Nasal cavity respiratory epithelium epithelial cell of viscerocranial mucosa (primary cell): ENCODE data around the gene BCLAF1. TPM values are rescaled to one million over a fixed set of nuclear protein-coding genes. Genes with fewer than 3 reads are reported as not detected.

ENCODE experiments used
- total RNA-seq: library from RNA; depleted of rRNA; stranded (reverse); fragments of >200 nt; gene quantifications from 2 replicates; pipeline ENCODE4 v1.2.3, GENCODE V29; 2014

BCLAF1 gene, protein sequence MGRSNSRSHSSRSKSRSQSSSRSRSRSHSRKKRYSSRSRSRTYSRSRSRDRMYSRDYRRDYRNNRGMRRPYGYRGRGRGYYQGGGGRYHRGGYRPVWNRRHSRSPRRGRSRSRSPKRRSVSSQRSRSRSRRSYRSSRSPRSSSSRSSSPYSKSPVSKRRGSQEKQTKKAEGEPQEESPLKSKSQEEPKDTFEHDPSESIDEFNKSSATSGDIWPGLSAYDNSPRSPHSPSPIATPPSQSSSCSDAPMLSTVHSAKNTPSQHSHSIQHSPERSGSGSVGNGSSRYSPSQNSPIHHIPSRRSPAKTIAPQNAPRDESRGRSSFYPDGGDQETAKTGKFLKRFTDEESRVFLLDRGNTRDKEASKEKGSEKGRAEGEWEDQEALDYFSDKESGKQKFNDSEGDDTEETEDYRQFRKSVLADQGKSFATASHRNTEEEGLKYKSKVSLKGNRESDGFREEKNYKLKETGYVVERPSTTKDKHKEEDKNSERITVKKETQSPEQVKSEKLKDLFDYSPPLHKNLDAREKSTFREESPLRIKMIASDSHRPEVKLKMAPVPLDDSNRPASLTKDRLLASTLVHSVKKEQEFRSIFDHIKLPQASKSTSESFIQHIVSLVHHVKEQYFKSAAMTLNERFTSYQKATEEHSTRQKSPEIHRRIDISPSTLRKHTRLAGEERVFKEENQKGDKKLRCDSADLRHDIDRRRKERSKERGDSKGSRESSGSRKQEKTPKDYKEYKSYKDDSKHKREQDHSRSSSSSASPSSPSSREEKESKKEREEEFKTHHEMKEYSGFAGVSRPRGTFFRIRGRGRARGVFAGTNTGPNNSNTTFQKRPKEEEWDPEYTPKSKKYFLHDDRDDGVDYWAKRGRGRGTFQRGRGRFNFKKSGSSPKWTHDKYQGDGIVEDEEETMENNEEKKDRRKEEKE
- 50.9 and 105 TPM in 2 replicates for total RNA-seq

DNA sequence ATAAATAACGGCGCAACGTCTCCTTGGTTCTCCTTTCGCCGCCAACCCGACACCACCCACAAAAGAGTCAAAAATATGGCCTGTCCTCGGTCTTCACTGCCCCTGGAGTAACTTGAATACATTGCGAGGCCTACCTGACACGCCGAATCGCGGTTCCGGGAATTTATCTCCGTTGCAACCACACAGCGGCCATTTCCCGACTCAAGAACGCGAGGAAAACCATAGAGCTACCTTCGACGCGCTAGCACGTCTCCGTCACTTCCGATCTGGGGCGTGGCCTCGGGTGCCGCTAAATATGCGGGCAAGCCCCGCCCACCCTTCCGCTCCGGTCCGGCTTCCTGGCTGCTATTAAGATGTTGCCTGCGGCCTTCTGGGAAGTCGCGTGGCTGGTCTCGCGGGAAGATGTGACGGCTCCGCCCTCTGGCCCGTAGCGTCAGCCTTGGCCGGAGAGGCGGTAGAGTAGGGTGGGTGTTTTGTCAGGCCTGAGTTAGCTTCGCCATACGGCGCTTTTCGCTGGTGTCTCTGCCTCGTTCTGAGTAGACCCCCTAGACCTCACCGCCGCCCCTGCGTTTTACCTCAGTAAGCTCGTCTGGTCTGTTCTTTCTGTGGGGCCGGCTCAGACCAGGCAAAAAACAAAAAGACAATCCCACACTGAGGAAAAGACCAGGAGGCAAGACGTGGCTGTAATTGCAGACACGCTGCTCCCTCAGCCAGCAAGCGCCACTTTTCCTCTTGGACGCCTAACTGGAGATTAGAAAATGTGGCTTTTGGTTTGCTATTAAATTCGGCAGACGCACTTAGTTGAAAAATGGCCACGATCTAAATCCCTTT, at the start of gene BCLAF1:
BCLAF1 (minus strand) TSS at position 268 of the 831 bp plus-strand sequence. CDS start 9,980 bp downstream, outside the sequence.

DNA sequence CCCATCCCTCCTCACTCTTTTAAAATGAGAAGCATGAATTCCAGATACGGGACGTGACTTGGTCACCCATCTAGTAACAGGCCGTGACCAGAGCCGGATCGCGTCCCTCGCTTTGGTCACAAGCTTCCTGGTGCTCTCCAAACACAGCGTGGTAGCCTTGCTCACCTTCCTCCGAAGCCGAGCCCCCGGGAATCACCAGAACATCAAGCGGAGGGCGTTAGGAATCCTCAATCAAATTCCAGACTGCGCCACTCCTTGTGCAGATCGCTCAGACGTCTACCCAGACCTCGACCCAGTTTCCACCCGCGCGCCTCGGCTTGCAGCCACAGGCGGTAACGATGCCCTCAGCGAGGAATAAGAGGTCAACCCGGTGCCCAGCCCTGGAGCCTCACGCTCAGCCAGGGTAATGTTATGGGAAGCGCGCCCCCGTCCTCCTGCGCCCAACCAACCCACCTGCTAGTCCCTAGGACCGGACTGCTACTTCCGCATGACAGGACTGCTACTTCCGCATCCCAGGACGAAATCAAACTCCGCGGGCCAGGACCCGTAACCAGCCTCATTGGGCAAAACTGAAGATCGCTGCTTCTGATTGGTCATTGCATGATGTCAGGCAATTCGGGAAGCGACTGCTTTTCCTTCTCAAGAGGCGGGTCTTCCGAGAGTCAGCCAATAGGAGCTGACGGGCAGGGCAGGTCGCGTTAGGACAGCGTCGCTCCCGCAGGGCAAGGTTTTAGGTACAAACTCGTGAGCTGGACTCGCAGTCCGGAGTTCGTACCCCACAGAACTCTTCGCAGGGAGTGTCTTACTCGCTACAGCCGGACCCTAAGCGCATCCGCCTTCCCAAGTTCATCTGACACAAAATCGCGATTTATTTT, 39.6 kb downstream of the BCLAF1 start, which contains the start of gene MTFR2:
MTFR2 (minus strand) TSS at position 501 of the 875 bp plus-strand sequence. CDS start 1,212 bp downstream, outside the sequence.

Other genes with a start within 250 kb of the BCLAF1 start
- gene MTFR2, start 39.5 kb downstream of the BCLAF1 start, total RNA-seq = under 0.01 and 0.57 TPM in 2 replicates